ENCODE data around the gene IGDCC3. TPM values are rescaled to one million over a fixed set of nuclear protein-coding genes. Genes with fewer than 3 reads are reported as not detected.

Gene IGDCC3
- total and polyA plus RNA-seq, 2 donors: 0.50 to 1.4 TPM

GRCh38 chr15:65336493-65337435 is 41.0 kb downstream of the IGDCC3 start:
- WGBS: 89% methylated on average over 21 of the region's 21 CpGs
- no peaks in the 10 kb centered on the region for H3K4me1 ChIP-seq (ENCODE audit: control insufficient read depth in 2 of 2, insufficient read depth in 2 of 2, low read length in 2 of 2)
- DNase-seq (ENCODE audit: low read depth in 6 of 9, low spot score in 9 of 9): no peak
- no peaks in the 10 kb centered on the region for H3K36me3 ChIP-seq (ENCODE audit: control insufficient read depth in 2 of 2, insufficient read depth in 2 of 2, low read length in 1 of 2)
- no peaks in the 10 kb centered on the region for H3K9me3 ChIP-seq (ENCODE audit: control insufficient read depth in 2 of 2, insufficient read depth in 1 of 2, low read length in 1 of 2)
- H3K4me3 ChIP-seq (ENCODE audit: low read length in 2 of 2): no peak overlapping the region
- peaks cover 0 to 12% of the 10 kb centered on the region in 2 donors for H3K27me3 ChIP-seq (ENCODE audit: control insufficient read depth in 2 of 2, insufficient read depth in 1 of 2, low read length in 1 of 2)
- no peak overlapping the region for H3K27ac ChIP-seq (ENCODE audit: low read depth in 1 of 2, low read length in 1 of 2)

- Histone ChIP-seq H3K27ac (ENCODE audit: low read depth in 1 of 2, low read length in 1 of 2) (no peak overlapping the region), H3K36me3 (ENCODE audit: control insufficient read depth in 2 of 2, insufficient read depth in 2 of 2, low read length in 1 of 2) (no peaks in the 10 kb centered on the region), H3K4me1 (ENCODE audit: control insufficient read depth in 2 of 2, insufficient read depth in 2 of 2, low read length in 2 of 2) (no peaks in the 10 kb centered on the region), H3K4me3 (ENCODE audit: low read length in 2 of 2) (no peak overlapping the region), H3K27me3 (ENCODE audit: control insufficient read depth in 2 of 2, insufficient read depth in 1 of 2, low read length in 1 of 2) (peaks cover 0 to 12% of the 10 kb centered on the region in 2 donors), H3K9me3 (ENCODE audit: control insufficient read depth in 2 of 2, insufficient read depth in 1 of 2, low read length in 1 of 2) (no peaks in the 10 kb centered on the region)
- no peak for DNase-seq (ENCODE audit: low read depth in 6 of 9, low spot score in 9 of 9)
- 94% methylated on average over 19 of the region's 19 CpGs for WGBS
These were observed 42.3 kb downstream of the IGDCC3 start for GRCh38 chr15:65335278-65336055.

- DNase-seq (ENCODE audit: low read depth in 6 of 9, low spot score in 9 of 9): no peak
- H3K4me3 ChIP-seq (ENCODE audit: low read length in 2 of 2): no peak overlapping the region
- peaks cover 0 to 4% of the 10 kb centered on the region in 2 donors for H3K27me3 ChIP-seq (ENCODE audit: control insufficient read depth in 2 of 2, insufficient read depth in 1 of 2, low read length in 1 of 2)
- 90% methylated on average over 20 of the region's 20 CpGs for WGBS
- H3K4me1 ChIP-seq (ENCODE audit: control insufficient read depth in 2 of 2, insufficient read depth in 2 of 2, low read length in 2 of 2): no peaks in the 10 kb centered on the region
- H3K27ac ChIP-seq (ENCODE audit: low read depth in 1 of 2, low read length in 1 of 2): no peak overlapping the region
- no peaks in the 10 kb centered on the region for H3K36me3 ChIP-seq (ENCODE audit: control insufficient read depth in 2 of 2, insufficient read depth in 2 of 2, low read length in 1 of 2)
- H3K9me3 ChIP-seq (ENCODE audit: control insufficient read depth in 2 of 2, insufficient read depth in 1 of 2, low read length in 1 of 2): no peaks in the 10 kb centered on the region
These were observed 43.1 kb downstream of the IGDCC3 start for GRCh38 chr15:65334586-65335231.

GRCh38 chr15:65333856-65334255 is 43.9 kb downstream of the IGDCC3 start:
- Histone ChIP-seq H3K27ac (ENCODE audit: low read depth in 1 of 2, low read length in 1 of 2) (no peak overlapping the region), H3K27me3 (ENCODE audit: control insufficient read depth in 2 of 2, insufficient read depth in 1 of 2, low read length in 1 of 2) (peaks cover 0 to 3% of the 10 kb centered on the region in 2 donors), H3K36me3 (ENCODE audit: control insufficient read depth in 2 of 2, insufficient read depth in 2 of 2, low read length in 1 of 2) (no peaks in the 10 kb centered on the region), H3K9me3 (ENCODE audit: control insufficient read depth in 2 of 2, insufficient read depth in 1 of 2, low read length in 1 of 2) (no peaks in the 10 kb centered on the region), H3K4me1 (ENCODE audit: control insufficient read depth in 2 of 2, insufficient read depth in 2 of 2, low read length in 2 of 2) (no peaks in the 10 kb centered on the region), H3K4me3 (ENCODE audit: low read length in 2 of 2) (no peak overlapping the region)
- DNase-seq (ENCODE audit: low read depth in 6 of 9, low spot score in 9 of 9): no peak
- WGBS: 95% methylated on average over 5 of the region's 5 CpGs

- no peaks in the 10 kb centered on the region for H3K4me1 ChIP-seq (ENCODE audit: control insufficient read depth in 2 of 2, insufficient read depth in 2 of 2, low read length in 2 of 2)
- H3K4me3 ChIP-seq (ENCODE audit: low read length in 2 of 2): no peak overlapping the region
- H3K9me3 ChIP-seq (ENCODE audit: control insufficient read depth in 2 of 2, insufficient read depth in 1 of 2, low read length in 1 of 2): no peaks in the 10 kb centered on the region
- WGBS: 89% methylated on average over 16 of the region's 16 CpGs
- no peaks in the 10 kb centered on the region for H3K27me3 ChIP-seq (ENCODE audit: control insufficient read depth in 2 of 2, insufficient read depth in 1 of 2, low read length in 1 of 2)
- H3K36me3 ChIP-seq (ENCODE audit: control insufficient read depth in 2 of 2, insufficient read depth in 2 of 2, low read length in 1 of 2): no peaks in the 10 kb centered on the region
- DNase-seq (ENCODE audit: low read depth in 6 of 9, low spot score in 9 of 9): no peak
- no peak overlapping the region for H3K27ac ChIP-seq (ENCODE audit: low read depth in 1 of 2, low read length in 1 of 2)
These were observed 44.5 kb downstream of the IGDCC3 start for GRCh38 chr15:65333148-65333820.

- Histone ChIP-seq H3K36me3 (ENCODE audit: control insufficient read depth in 2 of 2, insufficient read depth in 2 of 2, low read length in 1 of 2) (no peaks in the 10 kb centered on the region), H3K4me3 (ENCODE audit: low read length in 2 of 2) (no peak overlapping the region), H3K4me1 (ENCODE audit: control insufficient read depth in 2 of 2, insufficient read depth in 2 of 2, low read length in 2 of 2) (no peaks in the 10 kb centered on the region), H3K27me3 (ENCODE audit: control insufficient read depth in 2 of 2, insufficient read depth in 1 of 2, low read length in 1 of 2) (peaks cover 0 to 4% of the 10 kb centered on the region in 2 donors), H3K9me3 (ENCODE audit: control insufficient read depth in 2 of 2, insufficient read depth in 1 of 2, low read length in 1 of 2) (no peaks in the 10 kb centered on the region), H3K27ac (ENCODE audit: low read depth in 1 of 2, low read length in 1 of 2) (no peak overlapping the region)
- 97% methylated on average over 31 of the region's 31 CpGs for WGBS
- no peak for DNase-seq (ENCODE audit: low read depth in 6 of 9, low spot score in 9 of 9)
These were observed 45.2 kb downstream of the IGDCC3 start for GRCh38 chr15:65332391-65333147.

GRCh38 chr15:65331811-65332210 is 46.0 kb downstream of the IGDCC3 start:
- H3K36me3 ChIP-seq (ENCODE audit: control insufficient read depth in 2 of 2, insufficient read depth in 2 of 2, low read length in 1 of 2): no peaks in the 10 kb centered on the region
- H3K27ac ChIP-seq (ENCODE audit: low read depth in 1 of 2, low read length in 1 of 2): no peak overlapping the region
- DNase-seq (ENCODE audit: low read depth in 6 of 9, low spot score in 9 of 9): no peak
- no peaks in the 10 kb centered on the region for H3K4me1 ChIP-seq (ENCODE audit: control insufficient read depth in 2 of 2, insufficient read depth in 2 of 2, low read length in 2 of 2)
- H3K4me3 ChIP-seq (ENCODE audit: low read length in 2 of 2): no peak overlapping the region
- H3K27me3 ChIP-seq (ENCODE audit: control insufficient read depth in 2 of 2, insufficient read depth in 1 of 2, low read length in 1 of 2): peaks cover 2 to 9% of the 10 kb centered on the region in 2 donors
- 82% methylated on average over 7 of the region's 7 CpGs for WGBS
- no peaks in the 10 kb centered on the region for H3K9me3 ChIP-seq (ENCODE audit: control insufficient read depth in 2 of 2, insufficient read depth in 1 of 2, low read length in 1 of 2)

GRCh38 chr15:65330934-65331645 is 46.7 kb downstream of the IGDCC3 start:
- Histone ChIP-seq H3K4me1 (ENCODE audit: control insufficient read depth in 2 of 2, insufficient read depth in 2 of 2, low read length in 2 of 2) (peaks cover 0 to under 1% of the 10 kb centered on the region in 2 donors), H3K36me3 (ENCODE audit: control insufficient read depth in 2 of 2, insufficient read depth in 2 of 2, low read length in 1 of 2) (no peaks in the 10 kb centered on the region), H3K9me3 (ENCODE audit: control insufficient read depth in 2 of 2, insufficient read depth in 1 of 2, low read length in 1 of 2) (no peaks in the 10 kb centered on the region), H3K4me3 (ENCODE audit: low read length in 2 of 2) (no peak overlapping the region), H3K27ac (ENCODE audit: low read depth in 1 of 2, low read length in 1 of 2) (no peak overlapping the region), H3K27me3 (ENCODE audit: control insufficient read depth in 2 of 2, insufficient read depth in 1 of 2, low read length in 1 of 2) (peaks cover 2 to 12% of the 10 kb centered on the region in 2 donors)
- DNase-seq (ENCODE audit: low read depth in 6 of 9, low spot score in 9 of 9): no peak
- WGBS: 97% methylated on average over 22 of the region's 22 CpGs

Data from thymus (tissue), 11 donors.